NCI-H1694 (cell line): ENCODE results near the gene HOXD11.

Experiments
- DNase-seq: peaks from one replicate; lab custom pipeline; 2025; lab: John Stamatoyannopoulos, UW

HOXD11 gene

DNA sequence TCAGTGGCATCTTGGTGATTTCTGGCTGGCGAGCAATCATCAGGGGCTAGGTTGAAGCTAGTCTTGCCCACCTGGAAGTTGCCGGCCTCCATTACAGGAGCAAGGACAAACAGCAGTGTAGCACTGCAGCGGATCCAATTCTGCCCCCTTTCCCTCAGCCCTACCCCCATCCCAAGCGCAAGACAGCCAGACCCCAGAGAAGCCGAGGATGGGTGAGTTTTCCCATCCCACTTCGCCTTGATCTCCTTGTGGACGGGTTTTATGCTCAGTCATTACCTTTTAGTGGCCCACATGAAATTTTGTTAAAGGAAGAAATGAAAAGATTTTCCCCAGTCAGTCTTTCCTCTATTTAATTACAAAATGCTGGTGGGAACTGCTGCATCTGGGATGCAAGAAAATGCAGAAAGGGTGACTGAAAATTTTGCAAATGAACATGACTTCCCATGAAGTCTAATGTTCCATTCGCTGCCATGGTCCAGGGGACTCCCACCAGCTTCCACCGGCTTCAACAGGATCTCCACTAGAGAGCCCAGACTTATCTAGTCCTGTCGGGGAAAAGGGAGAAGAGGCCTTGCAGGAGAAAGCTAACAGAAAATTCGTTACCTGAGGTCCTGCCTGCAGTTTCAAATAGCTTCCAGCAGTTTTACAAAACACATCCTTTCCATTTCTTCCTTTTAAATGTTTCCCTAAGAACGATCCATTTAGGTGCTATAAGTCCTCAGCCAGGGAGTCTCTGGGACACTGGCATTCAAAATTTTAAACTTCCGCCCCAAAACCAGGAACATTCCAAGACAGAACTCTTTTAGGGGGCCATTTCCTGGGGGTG is 13.5 kb downstream of the HOXD11 start:
- no peak for DNase-seq

DNA sequence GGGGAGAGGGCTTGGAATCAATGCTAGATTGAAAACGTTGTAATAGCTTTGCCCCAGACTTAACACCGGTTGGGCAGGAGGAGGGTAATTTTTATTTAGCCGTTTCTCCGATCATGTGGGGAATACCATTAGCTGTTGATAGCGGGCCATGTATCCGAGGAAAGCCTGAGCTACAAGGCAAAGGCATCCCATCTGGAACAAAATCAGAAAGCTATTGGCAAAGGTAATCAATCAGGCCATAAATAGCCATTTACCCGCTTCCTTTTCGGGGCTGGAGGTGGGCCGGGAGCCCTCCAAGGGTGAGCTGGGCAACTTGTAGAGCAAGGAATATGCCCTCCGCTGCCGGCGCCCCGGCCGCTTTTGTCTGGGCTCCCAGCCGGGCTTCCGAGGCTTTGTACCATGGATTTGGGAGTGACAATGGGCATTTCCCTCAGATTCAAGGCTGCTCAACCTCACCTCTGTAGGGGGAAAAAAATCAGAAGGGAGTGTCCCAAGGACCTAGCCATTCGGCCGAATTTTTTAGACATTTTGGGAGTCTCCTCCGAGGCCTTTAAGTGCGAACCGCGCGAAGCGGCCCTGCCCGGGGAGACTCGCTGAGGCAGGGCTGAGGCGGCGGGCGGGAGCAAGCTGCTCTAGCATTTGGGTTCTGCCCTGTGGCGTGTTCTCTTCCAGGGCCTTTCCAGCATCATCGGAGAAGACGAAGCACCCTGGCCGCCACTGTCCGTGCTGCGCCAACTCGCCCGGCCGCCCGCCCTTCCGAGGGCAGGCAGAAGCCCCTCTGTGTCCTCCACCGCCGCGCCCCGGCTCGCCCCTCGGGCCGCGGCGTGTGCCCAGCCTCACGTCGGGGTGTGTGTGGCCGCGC is 14.3 kb downstream of the HOXD11 start:
- no peak for DNase-seq

DNA sequence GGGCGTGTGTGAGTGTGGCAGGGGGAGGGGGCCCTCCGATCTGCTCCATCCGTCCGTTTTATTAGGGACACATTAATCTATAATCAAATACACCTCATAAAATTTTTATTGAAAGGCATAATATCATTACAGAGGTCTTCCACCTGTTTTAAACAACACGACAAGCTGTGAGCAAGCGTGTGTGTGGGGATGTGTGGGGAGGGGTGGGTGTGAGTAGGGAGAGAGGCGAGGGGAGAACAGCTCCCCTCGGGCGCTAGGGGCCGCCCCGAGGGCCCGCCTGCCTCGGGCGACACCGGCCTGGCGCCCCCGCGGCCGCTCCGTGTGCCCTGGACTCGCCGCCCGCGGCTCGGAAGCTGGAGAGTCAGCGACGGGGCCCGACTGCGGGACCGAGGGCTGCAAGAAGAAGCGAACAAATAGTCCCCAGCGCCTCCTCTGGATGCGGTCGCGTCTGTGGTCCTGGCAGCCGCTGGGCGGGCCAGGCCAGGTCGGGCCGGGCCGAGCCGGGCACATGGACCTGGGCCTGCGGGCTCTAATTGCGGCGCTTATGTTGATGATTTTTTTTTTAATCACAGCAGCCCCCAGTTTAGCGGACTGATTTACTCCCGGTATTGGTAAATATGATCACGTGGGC is 15.1 kb downstream of the HOXD11 start:
- DNase-seq, result no peak

DNA sequence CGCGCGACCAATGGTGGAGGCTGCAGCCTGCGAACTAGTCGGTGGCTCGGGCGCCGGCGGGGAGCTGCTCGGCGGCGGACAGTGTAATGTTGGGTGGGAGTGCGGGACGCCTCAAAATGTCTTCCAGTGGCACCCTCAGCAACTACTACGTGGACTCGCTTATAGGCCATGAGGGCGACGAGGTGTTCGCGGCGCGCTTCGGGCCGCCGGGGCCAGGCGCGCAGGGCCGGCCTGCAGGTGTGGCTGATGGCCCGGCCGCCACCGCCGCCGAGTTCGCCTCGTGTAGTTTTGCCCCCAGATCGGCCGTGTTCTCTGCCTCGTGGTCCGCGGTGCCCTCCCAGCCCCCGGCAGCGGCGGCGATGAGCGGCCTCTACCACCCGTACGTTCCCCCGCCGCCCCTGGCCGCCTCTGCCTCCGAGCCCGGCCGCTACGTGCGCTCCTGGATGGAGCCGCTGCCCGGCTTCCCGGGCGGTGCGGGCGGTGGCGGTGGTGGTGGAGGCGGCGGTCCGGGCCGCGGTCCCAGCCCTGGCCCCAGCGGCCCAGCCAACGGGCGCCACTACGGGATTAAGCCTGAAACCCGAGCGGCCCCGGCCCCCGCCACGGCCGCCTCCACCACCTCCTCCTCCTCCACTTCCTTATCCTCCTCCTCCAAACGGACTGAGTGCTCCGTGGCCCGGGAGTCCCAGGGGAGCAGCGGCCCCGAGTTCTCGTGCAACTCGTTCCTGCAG is 15.8 kb downstream of the HOXD11 start, which contains the start of gene HOXD9:
HOXD9 (plus strand) TSS at position 37 of the 728 bp plus-strand sequence; CDS start at position 87, 50 bp downstream.
- no peak for DNase-seq

DNA sequence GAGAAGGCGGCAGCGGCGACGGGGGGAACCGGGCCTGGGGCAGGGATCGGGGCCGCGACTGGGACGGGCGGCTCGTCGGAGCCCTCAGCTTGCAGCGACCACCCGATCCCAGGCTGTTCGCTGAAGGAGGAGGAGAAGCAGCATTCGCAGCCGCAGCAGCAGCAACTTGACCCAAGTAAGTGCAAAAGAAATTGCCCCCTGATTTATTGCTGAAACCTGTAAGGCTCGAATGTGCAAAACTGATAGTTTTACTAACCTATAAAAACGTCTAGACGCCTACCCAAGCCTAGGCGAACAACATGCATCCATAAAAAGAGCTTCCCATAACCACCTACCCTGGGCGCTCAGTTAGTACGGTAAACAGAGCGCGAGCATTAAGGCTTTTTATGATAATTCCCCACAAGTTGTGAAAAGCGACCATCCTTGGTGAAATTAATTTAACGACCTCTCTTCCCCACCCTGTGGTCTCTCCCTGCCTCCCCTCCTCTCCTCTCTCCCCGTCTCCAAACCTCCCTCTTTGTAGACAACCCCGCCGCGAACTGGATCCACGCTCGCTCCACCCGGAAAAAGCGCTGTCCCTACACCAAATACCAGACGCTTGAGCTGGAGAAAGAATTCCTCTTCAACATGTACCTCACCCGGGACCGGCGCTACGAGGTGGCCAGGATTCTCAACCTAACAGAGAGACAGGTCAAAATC is 16.5 kb downstream of the HOXD11 start:
- no peak for DNase-seq

DNA sequence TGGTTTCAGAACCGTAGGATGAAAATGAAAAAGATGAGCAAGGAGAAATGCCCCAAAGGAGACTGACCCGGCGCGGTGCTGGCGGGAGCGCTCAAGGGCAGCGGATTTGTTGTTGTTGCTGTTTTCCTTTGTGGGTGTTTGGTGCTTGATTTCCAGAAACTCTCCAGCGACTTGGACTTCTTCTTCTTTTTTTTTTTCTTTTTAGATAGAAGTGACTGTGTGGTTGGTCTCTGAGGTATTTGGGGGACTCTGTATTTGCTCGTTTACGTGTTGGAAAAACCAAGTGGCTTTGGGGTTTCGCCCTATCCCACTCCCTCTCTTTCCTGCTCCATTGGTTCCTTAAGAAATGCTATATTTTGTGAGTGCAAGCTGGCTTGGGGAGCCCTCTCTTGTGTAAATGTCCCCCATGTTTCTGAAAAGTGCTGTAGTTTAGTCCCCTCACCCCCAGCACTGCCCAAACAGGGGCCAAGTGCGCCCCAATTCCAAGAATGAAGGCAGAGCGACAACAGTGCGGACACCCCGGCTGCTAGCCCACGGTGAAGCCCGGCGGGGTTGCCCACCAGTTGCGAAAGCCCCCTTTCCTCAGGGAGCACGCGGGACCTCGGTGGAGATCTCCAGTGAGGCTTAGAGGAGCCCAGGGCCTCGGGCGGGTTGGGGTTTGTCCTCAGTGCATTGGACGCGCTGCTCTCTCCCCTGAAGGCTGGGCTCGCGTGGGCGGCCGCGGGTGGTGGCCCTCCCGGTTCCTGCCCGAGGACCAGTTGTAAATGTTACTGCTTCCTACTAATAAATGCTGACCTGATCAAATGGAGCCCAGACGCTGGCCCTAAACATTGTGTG is 17.2 kb downstream of the HOXD11 start:
- no peak for DNase-seq

DNA sequence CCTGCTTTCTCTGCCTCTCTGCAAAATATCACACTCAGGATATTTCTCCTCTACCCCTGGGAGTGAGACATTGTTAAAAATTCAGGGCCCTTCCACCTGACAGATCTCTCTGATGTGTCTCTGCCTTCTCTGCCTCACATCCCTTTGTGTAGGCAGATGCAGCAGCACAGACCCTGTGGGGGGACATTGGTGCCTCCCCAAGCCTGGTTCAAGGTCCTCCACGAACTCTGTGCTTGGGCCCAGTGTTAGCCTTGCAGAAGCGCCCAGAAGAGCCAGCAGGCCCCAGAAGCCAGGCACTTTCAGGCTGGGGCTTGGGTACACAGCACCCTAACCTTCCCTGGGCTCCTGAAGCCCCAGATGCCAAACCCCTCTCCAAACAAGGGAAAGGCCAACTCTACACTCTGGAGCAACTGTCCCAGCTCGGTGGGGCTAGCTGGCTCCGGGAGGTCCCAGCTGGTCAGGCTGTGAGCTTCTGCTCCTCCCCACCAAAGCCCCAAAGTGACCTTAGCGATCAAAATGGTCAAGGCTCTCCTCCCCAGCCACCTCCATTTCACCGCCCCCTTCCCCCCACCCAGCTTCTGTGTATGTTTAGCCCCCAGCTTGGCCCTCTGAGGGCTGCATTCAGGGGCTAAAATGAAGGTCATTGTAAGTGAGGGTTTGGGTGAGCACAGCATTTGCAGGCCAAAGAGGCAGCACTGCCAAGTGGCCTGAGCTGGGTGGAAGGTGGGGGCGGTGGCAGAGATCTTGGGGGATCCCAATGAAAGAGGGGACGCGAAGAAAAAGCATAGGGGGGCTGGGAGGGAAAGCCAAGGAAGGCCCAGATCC is 18.1 kb downstream of the HOXD11 start:
- DNase-seq, result no peak

DNA sequence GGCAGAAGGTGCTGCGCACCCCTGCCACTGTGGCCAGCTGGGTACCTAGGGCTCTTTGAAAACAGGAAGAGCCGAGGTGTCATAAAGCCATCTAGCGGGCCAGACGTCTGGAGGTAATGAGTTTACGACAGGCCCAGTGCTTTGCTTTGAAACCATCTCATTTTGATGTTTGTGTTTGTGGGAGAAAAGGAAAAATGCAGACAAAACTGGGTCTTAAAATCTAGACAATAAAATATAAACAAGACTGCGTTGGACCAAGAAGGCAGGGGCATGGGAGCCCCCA is 18.6 kb downstream of the HOXD11 start:
- DNase-seq, result no peak

DNA sequence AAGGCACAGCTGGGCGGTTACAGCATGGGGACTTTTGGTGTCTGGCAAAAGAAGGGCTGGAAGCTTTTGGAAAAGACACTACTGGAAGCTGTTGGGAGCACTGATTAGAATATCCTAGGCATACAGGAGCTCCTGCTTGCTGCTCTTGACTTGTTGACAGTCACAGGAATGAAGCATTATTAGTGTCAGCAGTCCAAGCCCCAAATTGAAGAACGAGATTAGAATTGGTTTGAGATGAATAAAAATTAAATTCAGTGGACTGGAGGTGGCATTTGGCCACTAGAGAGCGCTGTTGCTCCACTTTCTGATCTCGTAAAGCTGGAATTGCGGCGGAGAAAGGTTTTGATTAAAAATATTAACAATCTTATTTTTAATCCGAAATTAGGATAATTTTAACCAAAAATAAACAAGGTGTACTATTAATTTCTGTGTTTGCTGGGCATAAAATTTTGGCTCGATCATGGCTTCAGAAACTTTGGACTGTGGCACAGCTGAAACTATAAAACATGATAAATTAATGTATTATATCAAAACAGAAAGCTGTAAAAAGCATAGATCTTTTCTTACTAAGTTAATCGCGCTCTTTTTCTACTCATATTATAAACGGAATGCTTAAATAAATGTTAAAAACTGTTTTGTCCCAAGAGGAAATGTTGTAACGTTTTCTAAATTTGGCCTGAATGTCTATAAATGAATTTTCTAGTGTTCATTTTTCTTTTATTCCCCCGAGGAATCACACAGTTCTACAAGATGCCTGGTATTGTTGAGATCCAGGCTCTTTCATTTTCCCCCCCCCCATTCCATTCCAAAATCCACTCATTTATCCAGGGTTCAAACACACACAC is 20.1 kb downstream of the HOXD11 start:
- peak; percentile 65 for DNase-seq

DNA sequence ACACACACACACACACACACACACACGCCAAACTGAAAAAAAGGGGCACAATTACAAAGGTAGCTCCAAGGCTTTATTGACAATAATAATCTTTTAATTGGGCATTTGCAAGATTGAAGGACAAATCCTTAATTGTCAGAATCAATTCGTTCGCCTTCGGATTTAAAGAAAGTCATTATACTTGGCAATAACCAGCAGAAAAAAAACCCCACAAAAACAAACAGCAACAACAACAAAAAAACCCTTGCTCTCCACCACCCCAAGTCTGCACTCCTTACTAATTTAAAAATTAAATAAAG is 20.6 kb downstream of the HOXD11 start:
- DNase-seq, result no peak

DNA sequence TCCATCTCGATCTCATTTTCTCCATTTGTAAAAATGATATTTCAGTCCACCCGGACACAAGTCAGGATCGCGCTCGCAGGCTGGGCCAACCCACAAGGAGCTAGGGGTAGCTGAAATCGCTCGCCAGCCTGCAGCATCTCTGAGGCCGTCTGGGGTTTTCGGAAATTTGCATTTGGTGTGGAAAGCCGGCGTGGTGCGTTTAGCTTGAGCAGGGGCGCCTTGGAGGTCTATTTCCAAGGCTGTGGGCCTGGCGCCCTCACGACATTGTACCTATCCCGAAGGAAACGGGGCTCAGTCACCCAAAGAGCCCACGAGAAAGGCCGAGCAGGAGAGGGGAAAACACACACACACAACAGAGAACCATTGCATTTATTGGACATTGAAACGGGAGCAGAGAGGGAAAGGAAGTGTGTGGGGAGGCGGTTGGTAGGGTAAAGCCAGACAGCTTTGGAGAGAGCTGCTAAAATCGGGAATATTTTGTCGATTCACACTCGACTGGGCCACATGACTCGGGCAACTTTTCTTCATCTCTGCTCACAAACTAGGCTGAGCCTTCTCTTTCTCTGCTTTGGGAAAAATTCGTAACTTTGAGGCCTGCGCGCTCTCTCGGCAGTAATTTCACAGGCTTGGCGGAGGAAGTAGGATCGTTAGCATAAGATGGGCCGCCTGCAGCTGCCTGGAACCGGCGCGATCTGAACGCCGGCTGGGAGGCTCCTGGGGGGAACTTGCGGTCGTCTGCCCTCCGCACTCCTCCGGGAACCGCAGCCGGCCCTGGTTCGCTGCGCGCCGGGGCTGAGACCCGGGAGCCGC is 21.3 kb downstream of the HOXD11 start:
- no peak for DNase-seq

DNA sequence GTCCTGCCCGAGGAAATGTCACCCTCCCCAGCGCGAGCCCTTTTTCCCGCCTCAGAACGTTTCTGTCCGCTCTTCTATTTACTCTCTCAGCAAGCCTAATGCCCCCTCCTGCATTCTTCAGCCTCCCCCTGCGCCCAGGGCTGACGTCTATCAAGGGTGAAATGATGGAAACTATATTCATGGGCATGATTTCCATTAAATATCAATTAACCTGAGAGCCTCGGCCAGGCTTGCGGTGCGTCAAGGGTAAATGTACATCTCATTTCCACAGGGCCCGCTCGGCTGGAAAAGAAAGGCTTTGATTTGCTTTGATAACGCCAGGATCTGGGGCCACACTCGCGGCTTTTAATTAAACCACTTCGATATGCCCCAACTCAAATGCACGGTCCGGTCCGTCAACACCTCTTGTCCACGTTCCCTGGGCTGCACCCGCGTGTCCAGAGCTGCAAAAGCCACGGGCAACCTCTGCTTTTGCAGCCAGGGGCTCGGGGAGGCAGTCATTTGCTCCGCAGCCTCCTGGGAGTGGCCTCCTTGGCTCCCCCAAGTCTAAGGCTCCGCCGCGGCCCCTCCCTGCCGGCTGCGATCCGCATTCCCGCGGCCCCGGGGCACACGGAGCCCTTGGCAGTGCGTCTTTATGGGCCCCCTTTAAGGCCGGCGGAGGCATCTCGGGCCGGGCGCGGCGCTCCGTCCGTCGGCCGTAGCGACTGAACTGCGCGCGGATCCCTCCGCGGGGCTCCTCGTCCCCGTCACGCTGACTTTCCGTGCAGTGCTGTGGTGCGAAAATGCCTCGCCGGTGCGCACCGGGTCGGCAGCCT is 22.1 kb downstream of the HOXD11 start, which contains the start of gene HOXD8:
HOXD8 (plus strand) TSS at position 724 of the 815 bp plus-strand sequence. CDS start 662 bp downstream, outside the sequence.
- DNase-seq, result peak; percentile 32

DNA sequence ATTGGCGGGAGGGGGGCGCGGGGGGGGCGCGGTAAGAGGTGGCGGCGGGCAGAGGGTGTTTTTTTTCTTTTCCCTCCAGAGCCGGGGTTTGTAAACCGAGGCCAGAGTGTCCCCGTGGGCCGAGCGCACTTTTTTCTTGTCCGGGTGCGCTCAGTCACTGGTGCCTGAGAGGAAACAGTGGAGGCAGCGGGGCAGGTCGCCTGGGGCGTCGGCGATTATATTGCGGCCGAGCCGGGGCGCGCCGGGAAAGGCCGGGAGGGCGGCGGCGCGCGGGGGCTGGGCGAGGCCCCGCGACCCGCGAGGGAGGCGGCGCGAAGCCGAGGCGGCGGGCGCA is 22.7 kb downstream of the HOXD11 start:
- DNase-seq, result peak; percentile 14

DNA sequence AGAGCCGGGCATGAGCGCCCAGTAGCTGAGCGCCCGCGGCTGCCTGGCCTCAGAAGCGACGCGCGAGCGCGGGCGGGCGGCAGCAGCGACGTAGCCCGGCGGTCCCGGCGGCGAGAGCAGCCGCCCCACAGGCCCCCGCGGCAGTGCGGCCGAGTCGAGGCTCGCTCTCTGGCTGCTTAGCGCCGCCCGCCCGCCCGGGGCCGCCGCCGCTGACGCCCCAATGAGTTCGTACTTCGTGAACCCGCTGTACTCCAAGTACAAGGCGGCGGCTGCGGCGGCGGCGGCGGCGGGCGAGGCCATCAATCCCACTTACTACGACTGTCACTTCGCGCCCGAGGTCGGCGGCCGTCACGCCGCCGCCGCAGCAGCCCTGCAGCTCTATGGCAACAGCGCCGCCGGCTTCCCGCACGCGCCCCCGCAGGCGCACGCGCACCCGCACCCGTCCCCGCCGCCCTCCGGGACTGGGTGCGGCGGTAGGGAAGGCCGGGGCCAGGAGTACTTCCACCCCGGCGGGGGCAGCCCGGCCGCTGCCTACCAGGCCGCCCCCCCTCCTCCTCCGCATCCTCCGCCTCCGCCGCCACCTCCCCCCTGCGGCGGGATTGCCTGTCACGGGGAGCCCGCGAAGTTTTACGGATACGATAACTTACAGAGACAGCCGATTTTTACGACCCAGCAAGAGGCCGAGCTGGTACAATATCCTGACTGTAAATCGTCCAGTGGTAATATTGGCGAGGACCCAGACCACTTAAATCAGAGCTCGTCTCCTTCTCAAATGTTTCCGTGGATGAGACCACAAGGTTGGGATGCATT is 23.3 kb downstream of the HOXD11 start:
- DNase-seq, result no peak

DNA sequence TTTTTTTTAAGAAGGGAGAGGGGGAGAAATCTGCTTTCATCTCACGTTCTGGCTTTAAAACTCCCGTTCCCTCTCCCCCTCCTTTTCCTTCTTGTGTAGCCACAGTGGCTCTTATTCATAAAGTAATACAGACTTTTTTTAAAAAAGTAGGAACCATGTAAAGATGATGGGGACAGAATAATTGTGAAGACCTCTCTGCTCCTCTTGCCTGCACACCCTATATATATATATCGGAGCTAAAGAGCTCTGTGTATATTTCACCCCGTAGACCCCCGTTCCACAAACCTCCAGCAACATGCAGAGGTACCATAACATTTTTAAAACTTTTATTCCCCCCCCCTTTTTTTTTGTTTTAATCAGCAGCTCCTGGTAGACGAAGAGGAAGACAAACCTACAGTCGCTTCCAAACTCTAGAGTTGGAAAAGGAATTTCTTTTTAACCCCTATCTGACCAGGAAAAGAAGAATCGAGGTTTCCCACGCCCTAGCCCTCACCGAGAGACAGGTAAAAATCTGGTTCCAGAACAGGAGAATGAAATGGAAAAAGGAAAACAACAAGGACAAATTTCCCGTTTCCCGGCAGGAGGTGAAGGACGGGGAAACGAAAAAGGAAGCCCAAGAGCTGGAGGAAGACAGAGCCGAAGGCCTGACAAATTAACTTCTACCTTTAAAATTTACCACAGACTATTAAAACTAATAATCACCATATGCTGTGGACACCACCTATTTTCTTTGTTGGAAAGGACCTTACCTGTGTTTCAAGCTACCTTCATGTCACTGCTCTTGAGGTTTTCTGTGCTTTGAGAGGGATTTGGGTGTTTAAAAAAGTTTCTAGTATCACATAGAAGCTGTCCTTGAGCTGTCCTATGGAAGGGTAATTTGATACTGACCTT is 24.1 kb downstream of the HOXD11 start:
- DNase-seq, result no peak

DNA sequence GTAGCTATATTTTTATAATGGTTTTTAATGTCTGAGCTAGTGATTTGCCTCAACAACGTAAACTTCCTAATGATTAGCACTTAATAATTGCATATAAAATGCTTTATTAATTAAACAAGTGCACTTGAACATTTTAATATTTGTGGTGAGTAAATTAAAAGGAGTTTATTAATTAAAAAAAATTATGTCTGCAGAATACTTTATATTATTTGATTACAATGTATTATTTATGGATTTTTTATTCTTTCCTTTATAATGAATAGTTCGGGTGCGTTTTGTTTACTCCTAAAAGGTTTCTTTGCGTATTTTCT is 24.7 kb downstream of the HOXD11 start:
- no peak for DNase-seq
